Stimulated activated memory B cell treated with anti-CD40 and anti-IgM and Interleukin-4, amounts not matched to agents 10 μg/mL and 1 μg/mL and 100 μg/mL, for 72 hours (primary cell): ENCODE data around the gene PHRF1.

Experiments
- ATAC-seq: fragments of 150-1000 bp; cut with Tn5 transposase; 2 replicates; pipeline ENCODE4 v1.10.0; 2021
- H3K27ac Mint-ChIP-seq: one replicate; pipeline ENCODE4 v1.8.0; 2022; ENCODE audit warnings: mild to moderate bottlenecking, mixed read lengths
- H3K27me3 Mint-ChIP-seq: one replicate; pipeline ENCODE4 v1.8.0; 2022; ENCODE audit warnings: mixed read lengths
- H3K36me3 Mint-ChIP-seq: one replicate; pipeline ENCODE4 v1.8.0; 2022; ENCODE audit warnings: mixed read lengths
- H3K4me1 Mint-ChIP-seq: one replicate; pipeline ENCODE4 v1.8.0; 2022; ENCODE audit warnings: mixed read lengths
- H3K4me3 Mint-ChIP-seq: one replicate; pipeline ENCODE4 v1.8.0; 2022; ENCODE audit warnings: mild to moderate bottlenecking, moderate library complexity, mixed read lengths
- H3K9me3 Mint-ChIP-seq: one replicate; pipeline ENCODE4 v1.8.0; 2022; ENCODE audit warnings: mixed read lengths

Gene PHRF1

GRCh38 chr11:575996-576768 lies at the start of gene PHRF1:
Gene PHRF1 (plus strand): TSS chr11:576470. CDS start chr11:581513, 5,043 bp downstream.
- Mint-ChIP-seq H3K36me3 (peaks cover 3% of the 10 kb centered on the region), H3K27ac (peak within 1 kb of the TSS; percentile 99), H3K9me3 (no peaks in the 10 kb centered on the region), H3K4me1 (peaks cover 54% of the 10 kb centered on the region), H3K4me3 (peak within 1 kb of the TSS; percentile 96), H3K27me3 (peaks cover 16% of the 10 kb centered on the region)
- peak; percentile 94 for ATAC-seq

- Mint-ChIP-seq H3K36me3 (peaks cover 14% of the 10 kb centered on the region), H3K27ac (no peak overlapping the region), H3K27me3 (no peaks in the 10 kb centered on the region), H3K4me1 (peaks cover 7% of the 10 kb centered on the region), H3K4me3 (no peak overlapping the region), H3K9me3 (no peaks in the 10 kb centered on the region)
- ATAC-seq, result no peak
Observed at GRCh38 chr11:528166-528814, 48.0 kb upstream of the PHRF1 start.

GRCh38 chr11:528815-529727 lies 47.2 kb upstream of the PHRF1 start:
- peaks cover 14% of the 10 kb centered on the region for H3K36me3 Mint-ChIP-seq
- ATAC-seq, result no peak
- peaks cover 12% of the 10 kb centered on the region for H3K4me1 Mint-ChIP-seq
- no peak overlapping the region for H3K27ac Mint-ChIP-seq
- H3K9me3 Mint-ChIP-seq, result no peaks in the 10 kb centered on the region
- no peak overlapping the region for H3K4me3 Mint-ChIP-seq
- no peaks in the 10 kb centered on the region for H3K27me3 Mint-ChIP-seq

GRCh38 chr11:529728-530411 lies 46.4 kb upstream of the PHRF1 start:
- ATAC-seq, result no peak
- Mint-ChIP-seq H3K36me3 (peaks cover 14% of the 10 kb centered on the region), H3K27me3 (no peaks in the 10 kb centered on the region), H3K9me3 (no peaks in the 10 kb centered on the region), H3K27ac (no peak overlapping the region), H3K4me3 (no peak overlapping the region), H3K4me1 (peaks cover 16% of the 10 kb centered on the region)

GRCh38 chr11:530960-531831 lies 45.1 kb upstream of the PHRF1 start:
- Mint-ChIP-seq H3K27ac (no peak overlapping the region), H3K27me3 (no peaks in the 10 kb centered on the region), H3K9me3 (no peaks in the 10 kb centered on the region), H3K36me3 (peaks cover 14% of the 10 kb centered on the region), H3K4me1 (peaks cover 20% of the 10 kb centered on the region), H3K4me3 (no peak overlapping the region)
- no peak for ATAC-seq

DNA sequence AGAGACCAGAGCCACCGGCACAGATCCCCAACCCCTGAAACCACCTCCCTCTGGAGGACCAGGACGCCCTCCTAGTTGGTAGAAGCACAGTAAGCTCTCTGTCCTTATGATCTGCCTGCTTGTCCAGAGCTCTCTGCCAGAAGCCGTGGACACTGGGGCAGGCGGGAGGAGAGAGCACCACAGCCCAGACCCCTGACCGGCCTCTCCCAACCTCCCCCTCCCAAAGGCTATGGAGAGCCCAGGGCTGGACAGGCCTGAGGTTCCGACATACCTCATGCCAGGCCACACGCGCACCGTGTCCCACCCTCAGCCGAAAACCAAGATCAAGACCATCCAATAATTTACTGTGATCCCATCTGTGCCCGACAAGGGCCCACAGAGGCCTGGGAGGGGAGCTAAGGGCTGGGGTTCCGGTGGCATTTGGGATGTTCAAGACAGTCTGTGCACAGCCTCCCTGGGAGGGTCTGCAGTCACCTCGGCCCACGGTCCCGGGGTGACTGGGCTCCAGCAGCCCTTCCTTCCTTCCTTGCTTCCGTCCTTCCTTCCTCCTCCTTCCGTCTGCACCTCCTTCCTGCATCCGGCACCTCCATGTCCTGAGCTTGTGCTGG lies 44.2 kb upstream of the PHRF1 start:
- Mint-ChIP-seq H3K4me3 (no peak overlapping the region), H3K36me3 (peaks cover 14% of the 10 kb centered on the region), H3K9me3 (no peaks in the 10 kb centered on the region), H3K4me1 (peaks cover 25% of the 10 kb centered on the region), H3K27me3 (no peaks in the 10 kb centered on the region), H3K27ac (no peak overlapping the region)
- ATAC-seq, result no peak

- no peak for ATAC-seq
- peaks cover 14% of the 10 kb centered on the region for H3K36me3 Mint-ChIP-seq
- no peak overlapping the region for H3K4me3 Mint-ChIP-seq
- peaks cover 30% of the 10 kb centered on the region for H3K4me1 Mint-ChIP-seq
- no peaks in the 10 kb centered on the region for H3K9me3 Mint-ChIP-seq
- no peak overlapping the region for H3K27ac Mint-ChIP-seq
- no peaks in the 10 kb centered on the region for H3K27me3 Mint-ChIP-seq
Observed at GRCh38 chr11:532527-532985, 43.7 kb upstream of the PHRF1 start.

DNA sequence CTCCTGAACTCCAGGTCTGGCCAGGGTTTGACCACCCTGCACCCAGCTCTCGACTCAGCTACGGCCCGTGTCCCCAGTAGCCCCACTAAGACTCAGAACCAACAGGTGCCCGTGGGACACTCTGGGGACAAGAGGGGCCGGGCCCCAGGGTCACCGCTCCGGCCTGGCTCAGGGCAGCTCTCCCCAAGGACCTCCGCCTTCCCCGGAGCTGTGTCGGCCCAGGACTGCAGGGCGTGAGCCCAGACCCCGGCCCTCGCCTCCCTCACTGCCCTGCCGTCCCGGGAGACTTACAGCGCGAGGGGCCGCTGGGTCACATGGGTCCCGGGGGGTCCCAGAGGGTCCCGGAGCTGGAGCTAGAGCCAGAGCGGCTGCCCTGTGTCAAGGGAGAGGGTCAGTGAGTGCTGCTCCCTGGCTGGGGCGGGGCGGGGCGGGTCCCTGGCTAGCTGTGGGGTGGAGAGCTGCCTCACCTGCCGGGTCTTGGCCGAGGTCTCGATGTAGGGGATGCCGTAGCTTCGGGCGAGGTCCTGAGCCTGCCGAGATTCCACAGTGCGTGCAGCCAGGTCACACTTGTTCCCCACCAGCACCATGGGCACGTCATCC lies 43.2 kb upstream of the PHRF1 start:
- H3K36me3 Mint-ChIP-seq, result peaks cover 14% of the 10 kb centered on the region
- no peaks in the 10 kb centered on the region for H3K9me3 Mint-ChIP-seq
- no peak overlapping the region for H3K27ac Mint-ChIP-seq
- no peaks in the 10 kb centered on the region for H3K27me3 Mint-ChIP-seq
- no peak overlapping the region for H3K4me3 Mint-ChIP-seq
- H3K4me1 Mint-ChIP-seq, result peaks cover 35% of the 10 kb centered on the region
- ATAC-seq, result no peak

DNA sequence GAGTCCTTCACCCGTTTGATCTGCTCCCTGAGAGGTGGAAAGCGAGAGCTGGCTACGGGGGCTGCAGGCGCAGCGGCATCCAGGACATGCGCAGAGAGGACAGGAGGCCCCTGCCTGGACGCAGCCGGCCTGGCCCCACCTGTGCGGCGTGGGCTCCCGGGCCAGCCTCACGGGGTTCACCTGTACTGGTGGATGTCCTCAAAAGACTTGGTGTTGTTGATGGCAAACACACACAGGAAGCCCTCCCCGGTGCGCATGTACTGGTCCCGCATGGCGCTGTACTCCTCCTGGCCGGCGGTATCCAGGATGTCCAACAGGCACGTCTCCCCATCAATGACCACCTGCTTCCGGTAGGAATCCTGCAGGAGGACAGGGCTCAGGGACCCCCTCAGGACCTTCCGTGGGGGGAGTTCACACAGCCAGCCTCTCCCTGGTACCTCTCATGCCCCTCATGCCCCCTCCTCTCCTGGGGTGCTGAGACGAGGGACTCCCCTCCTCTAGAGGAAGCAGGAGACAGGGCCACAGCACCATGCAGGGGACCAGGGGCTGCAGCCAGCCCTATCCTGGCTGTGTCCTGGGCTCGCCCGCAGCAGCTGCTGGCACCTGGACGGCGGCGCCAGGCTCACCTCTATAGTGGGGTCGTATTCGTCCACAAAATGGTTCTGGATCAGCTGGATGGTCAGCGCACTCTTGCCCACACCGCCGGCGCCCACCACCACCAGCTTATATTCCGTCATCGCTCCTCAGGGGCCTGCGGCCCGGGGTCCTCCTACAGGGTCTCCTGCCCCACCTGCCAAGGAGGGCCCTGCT lies 42.5 kb upstream of the PHRF1 start:
- H3K27me3 Mint-ChIP-seq, result no peaks in the 10 kb centered on the region
- H3K4me3 Mint-ChIP-seq, result peak overlapping the region; percentile 81
- H3K4me1 Mint-ChIP-seq, result peaks cover 42% of the 10 kb centered on the region
- no peak overlapping the region for H3K27ac Mint-ChIP-seq
- ATAC-seq, result no peak
- H3K9me3 Mint-ChIP-seq, result no peaks in the 10 kb centered on the region
- peaks cover 14% of the 10 kb centered on the region for H3K36me3 Mint-ChIP-seq

DNA sequence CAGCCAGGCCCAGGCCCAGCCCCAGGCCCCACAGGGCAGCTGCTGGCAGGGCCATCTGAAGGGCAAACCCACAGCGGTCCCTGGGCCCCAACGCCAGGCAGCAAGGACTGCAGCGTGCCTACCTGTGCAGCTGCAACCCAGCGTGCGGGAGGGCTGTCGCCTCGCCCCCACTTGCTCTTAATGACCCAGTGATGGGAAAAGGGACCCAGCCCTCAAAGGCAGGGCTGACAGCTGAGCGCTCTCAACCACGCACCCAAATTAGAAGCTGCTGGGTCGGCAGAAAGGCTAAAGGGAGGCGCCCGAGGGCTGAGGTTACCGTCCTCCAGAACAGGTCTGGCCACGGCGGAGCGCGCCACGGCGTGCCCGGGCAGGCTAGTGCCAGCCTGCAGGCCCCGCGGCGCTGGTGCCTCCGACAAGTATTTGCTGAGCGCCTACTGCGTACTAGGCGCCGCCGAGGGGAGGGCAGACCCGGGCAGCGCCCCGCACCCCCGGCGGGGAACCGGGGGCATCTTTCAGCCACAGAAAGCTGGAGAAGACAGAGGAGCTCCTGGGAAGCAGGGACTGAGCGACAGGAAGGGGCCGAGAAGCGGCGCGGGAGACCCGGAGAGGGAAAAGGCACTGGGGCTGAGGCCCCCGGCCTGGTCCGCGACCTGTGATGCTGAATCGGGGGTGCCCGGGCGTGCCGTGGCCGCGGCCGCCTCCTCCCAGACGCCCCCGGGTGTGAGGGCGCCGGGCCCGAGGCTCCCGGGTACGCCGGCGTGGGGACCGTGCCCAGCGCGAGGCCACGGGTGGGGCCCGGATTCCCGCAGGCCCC lies 41.7 kb upstream of the PHRF1 start:
- no peaks in the 10 kb centered on the region for H3K9me3 Mint-ChIP-seq
- no peak overlapping the region for H3K27ac Mint-ChIP-seq
- H3K4me1 Mint-ChIP-seq, result peaks cover 43% of the 10 kb centered on the region
- H3K27me3 Mint-ChIP-seq, result no peaks in the 10 kb centered on the region
- peaks cover 14% of the 10 kb centered on the region for H3K36me3 Mint-ChIP-seq
- H3K4me3 Mint-ChIP-seq, result peak overlapping the region; percentile 81
- peak; percentile 3 for ATAC-seq

- Mint-ChIP-seq H3K27ac (no peak overlapping the region), H3K36me3 (peaks cover 11% of the 10 kb centered on the region), H3K4me1 (peaks cover 43% of the 10 kb centered on the region), H3K9me3 (no peaks in the 10 kb centered on the region), H3K27me3 (no peaks in the 10 kb centered on the region), H3K4me3 (no peak overlapping the region)
- ATAC-seq, result no peak
Observed at GRCh38 chr11:535210-535518, 41.1 kb upstream of the PHRF1 start.
